Measurements from ENCODE around the gene LETMD1.

Gene LETMD1

GRCh38 chr12:51025836-51026638, 22.1 kb upstream of the LETMD1 start, which contains the start of gene SLC11A2:
TSS of gene SLC11A2 (minus strand) at chr12:51026384. CDS start at chr12:51010728, 15,656 bp downstream.
- DNase-seq, result peak; percentile 62

- no peak for DNase-seq
Measured at GRCh38 chr12:51027342-51027835, 20.7 kb upstream of the LETMD1 start.

- peak; percentile 11 for DNase-seq
Measured at GRCh38 chr12:51028126-51028812, 19.9 kb upstream of the LETMD1 start.

- DNase-seq, result no peak
Measured at GRCh38 chr12:51028813-51029150, 19.3 kb upstream of the LETMD1 start.

- no peak for DNase-seq
Measured at GRCh38 chr12:51033048-51033447, 15.1 kb upstream of the LETMD1 start.

- no peak for DNase-seq
Measured at GRCh38 chr12:51033457-51034089, 14.6 kb upstream of the LETMD1 start.

GRCh38 chr12:51036279-51036678, 11.8 kb upstream of the LETMD1 start:
- DNase-seq, result no peak

GRCh38 chr12:51048661-51049251, 629 bp downstream of the LETMD1 start:
- DNase-seq, result no peak

GRCh38 chr12:51049525-51049924, 1.4 kb downstream of the LETMD1 start:
- no peak for DNase-seq

- no peak for DNase-seq
Measured at GRCh38 chr12:51051787-51052186, 3.7 kb downstream of the LETMD1 start.

GRCh38 chr12:51055060-51055459, 6.9 kb downstream of the LETMD1 start:
- DNase-seq, result no peak

GRCh38 chr12:51056242-51056641, 8.1 kb downstream of the LETMD1 start:
- DNase-seq, result no peak

- no peak for DNase-seq
Measured at GRCh38 chr12:51059086-51059485, 11.0 kb downstream of the LETMD1 start.

- no peak for DNase-seq
Measured at GRCh38 chr12:51062631-51063397, 14.7 kb downstream of the LETMD1 start.

GRCh38 chr12:51065530-51065929, 17.4 kb downstream of the LETMD1 start:
- DNase-seq, result no peak

GRCh38 chr12:51067229-51067628, 19.1 kb downstream of the LETMD1 start:
- DNase-seq, result no peak

GRCh38 chr12:51067771-51068170, 19.6 kb downstream of the LETMD1 start:
- DNase-seq, result no peak

GRCh38 chr12:51070004-51070403, 21.9 kb downstream of the LETMD1 start:
- no peak for DNase-seq

GRCh38 chr12:51071663-51072062, 23.5 kb downstream of the LETMD1 start:
- no peak for DNase-seq

GRCh38 chr12:51075390-51075789, 27.3 kb downstream of the LETMD1 start:
- DNase-seq, result no peak

- no peak for DNase-seq
Measured at GRCh38 chr12:51076236-51076930, 28.3 kb downstream of the LETMD1 start.

GRCh38 chr12:51077930-51078329, 29.8 kb downstream of the LETMD1 start:
- no peak for DNase-seq
